H1 (cell line): ENCODE data around the gene TDRD1. TPM values are rescaled to one million over a fixed set of nuclear protein-coding genes. Genes with fewer than 3 reads are reported as not detected.
A peak's percentile ranks its signal among the peaks of the same experiment; 100 is the strongest.

Source experiments
- CTCF ChIA-PET: fragments of 300-600 bp; sonication (Branson Sonifier 250); formaldehyde crosslinking; loops from one replicate; lab custom pipeline; 2021; ENCODE audit not compliant: partially characterized antibody; lab: Charles Lee
- POLR2A ChIA-PET: fragments of 300-600 bp; sonication (Branson Sonifier 250); formaldehyde crosslinking; loops from one replicate; lab custom pipeline; 2021; ENCODE audit warnings: inconsistent platforms; ENCODE audit not compliant: partially characterized antibody; lab: Charles Lee
- DNase-seq, 2 experiments: peaks; one replicate each; pipeline versions ENCODE4 v3.0.0 to v3.0.0-alpha.2; 2010 to 2022; ENCODE audit warnings: low spot score in 2 of 2, low read depth in 1 of 2, mixed read lengths in 1 of 2
- FAIRE-seq: peaks from 2 replicates; lab custom pipeline; 2011; peaks lifted over from hg19 to GRCh38; lab: Jason Lieb, UNC
- H2AFZ ChIP-seq: 2 replicates; pipeline ENCODE4 v1.8.1; 2012; ENCODE audit warnings: low read length, inconsistent platforms
- H2AK5ac ChIP-seq: 2 replicates; pipeline ENCODE4 v1.6.1; 2013; ENCODE audit warnings: low read depth, low read length
- H2BK120ac ChIP-seq: replicated peaks from 2 replicates; pipeline ENCODE3; 2013; ENCODE audit warnings: low read depth, low read length, inconsistent platforms
- H2BK12ac ChIP-seq: 2 replicates; pipeline ENCODE4 v1.6.1; 2013; ENCODE audit warnings: low read depth, low read length
- H2BK15ac ChIP-seq: 2 replicates; pipeline ENCODE4 v1.6.1; 2013; ENCODE audit warnings: low read length
- H2BK20ac ChIP-seq: 2 replicates; pipeline ENCODE4 v1.6.1; 2013; ENCODE audit warnings: low read length
- H2BK5ac ChIP-seq: 2 replicates; pipeline ENCODE4 v1.6.1; 2013; ENCODE audit warnings: low read depth, low read length
- H3K14ac ChIP-seq: 2 replicates; pipeline ENCODE4 v1.6.1; 2013; ENCODE audit warnings: inconsistent platforms; ENCODE audit not compliant: insufficient read length
- H3K18ac ChIP-seq: 2 replicates; pipeline ENCODE4 v1.6.1; 2013; ENCODE audit warnings: low read length; ENCODE audit errors: extremely low read depth
- H3K23ac ChIP-seq: 2 replicates; pipeline ENCODE4 v1.6.1; 2013; ENCODE audit warnings: inconsistent platforms; ENCODE audit not compliant: insufficient read length
- H3K23me2 ChIP-seq: 2 replicates; pipeline ENCODE4 v1.6.1; 2013; ENCODE audit warnings: low read depth, low read length
- H3K27ac ChIP-seq: 2 replicates; pipeline ENCODE4 v1.6.1; 2011; ENCODE audit warnings: low read depth, low read length, inconsistent platforms
- H3K27me3 ChIP-seq, 4 experiments: replicated peaks in 1 of 4; 1 replicate in 1 of 4; 2 replicates in 3 of 4; pipeline versions ENCODE4 v1.6.1 to v1.8.1; 2011 to 2013; ENCODE audit warnings: low read length in 3 of 4, mild to moderate bottlenecking in 3 of 4, inconsistent platforms in 2 of 4, mixed read lengths in 2 of 4, moderate library complexity in 1 of 4; ENCODE audit not compliant: control insufficient read depth in 3 of 4, insufficient read depth in 3 of 4; ENCODE audit errors: extremely low read depth in 1 of 4
- H3K36me3 ChIP-seq, 4 experiments: 2 replicates each; pipeline versions ENCODE4 v1.6.1 to v1.8.1; 2011 to 2013; ENCODE audit warnings: mild to moderate bottlenecking in 4 of 4, low read length in 3 of 4, moderate library complexity in 2 of 4, control low read depth in 1 of 4, inconsistent platforms in 1 of 4; ENCODE audit not compliant: insufficient read depth in 4 of 4, control insufficient read depth in 2 of 4
- H3K4ac ChIP-seq: replicated peaks from 2 replicates; pipeline ENCODE3; 2013; ENCODE audit warnings: low read length, low read depth, mixed read lengths, inconsistent platforms; ENCODE audit not compliant: insufficient read length
- H3K4me1 ChIP-seq, 4 experiments: replicated peaks in 1 of 4; 1 replicate in 1 of 4; 2 replicates in 3 of 4; pipeline versions ENCODE4 v1.6.1 to v1.8.1; 2011 to 2013; ENCODE audit warnings: low read length in 3 of 4, inconsistent platforms in 2 of 4, mixed read lengths in 1 of 4; ENCODE audit not compliant: insufficient read depth in 4 of 4, control insufficient read depth in 3 of 4
- H3K4me2 ChIP-seq, 2 experiments: 2 replicates each; pipeline versions ENCODE4 v1.6.1 to v1.8.1; 2011 to 2013; ENCODE audit warnings: low read depth in 2 of 2, low read length in 2 of 2, control low read depth in 1 of 2, inconsistent platforms in 1 of 2, mild to moderate bottlenecking in 1 of 2; ENCODE audit not compliant: insufficient read depth in 1 of 2
- H3K4me3 ChIP-seq, 4 experiments: fragments of 200-600, 300-600 bp in 1 of 4; sonication (generic), shearing (Covaris generic), sonication (Bioruptor Twin) in 1 of 4; 2 replicates each; pipeline versions ENCODE4 v1.5.1 to v1.8.1; 2011 to 2016; ENCODE audit warnings: low read length in 4 of 4, low read depth in 3 of 4, control low read depth in 2 of 4, inconsistent platforms in 2 of 4, mild to moderate bottlenecking in 2 of 4, mixed read lengths in 1 of 4, moderate library complexity in 1 of 4; ENCODE audit not compliant: insufficient read depth in 2 of 4; ENCODE audit errors: extremely low read depth in 1 of 4
- H3K56ac ChIP-seq: replicated peaks from 2 replicates; pipeline ENCODE3; 2013; ENCODE audit warnings: low read depth, mild to moderate bottlenecking, mixed read lengths, low read length, inconsistent platforms; ENCODE audit not compliant: insufficient read length
- H3K79me1 ChIP-seq: 2 replicates; pipeline ENCODE4 v1.6.1; 2013; ENCODE audit warnings: low read depth, low read length, control low read depth
- H3K79me2 ChIP-seq, 2 experiments: 2 replicates each; pipeline versions ENCODE4 v1.6.1 to v1.8.1; 2012 to 2013; ENCODE audit warnings: low read length in 2 of 2, mild to moderate bottlenecking in 2 of 2, inconsistent platforms in 1 of 2; ENCODE audit not compliant: insufficient read depth in 2 of 2, control insufficient read depth in 1 of 2
- H3K9ac ChIP-seq, 4 experiments: replicated peaks in 1 of 4; 1 replicate in 1 of 4; 2 replicates in 3 of 4; pipeline versions ENCODE4 v1.6.1 to v1.8.1; 2011 to 2013; ENCODE audit warnings: low read depth in 3 of 4, low read length in 3 of 4, control low read depth in 2 of 4, mild to moderate bottlenecking in 2 of 4, moderate library complexity in 2 of 4, inconsistent platforms in 1 of 4; ENCODE audit errors: extremely low read depth in 1 of 4
- H3K9me3 ChIP-seq, 2 experiments: 2 replicates each; pipeline versions ENCODE4 v1.6.1 to v1.8.1; 2012 to 2013; ENCODE audit warnings: mild to moderate bottlenecking in 2 of 2, moderate library complexity in 2 of 2, control low read depth in 1 of 2, inconsistent platforms in 1 of 2, low read depth in 1 of 2, low read length in 1 of 2, mixed read lengths in 1 of 2; ENCODE audit not compliant: insufficient read depth in 2 of 2
- H4K20me1 ChIP-seq, 2 experiments: replicated peaks in 1 of 2; 2 replicates each; pipeline versions ENCODE3 to v1.8.1; 2011 to 2013; ENCODE audit warnings: inconsistent platforms in 2 of 2, low read length in 2 of 2, mild to moderate bottlenecking in 1 of 2; ENCODE audit not compliant: insufficient read depth in 2 of 2, control insufficient read depth in 1 of 2
- H4K5ac ChIP-seq: 2 replicates; pipeline ENCODE4 v1.6.1; 2013; ENCODE audit warnings: low read length, low read depth, mixed read lengths, inconsistent platforms; ENCODE audit not compliant: insufficient read length
- H4K8ac ChIP-seq: 2 replicates; pipeline ENCODE4 v1.8.0; 2013; ENCODE audit warnings: mild to moderate bottlenecking, moderate library complexity, low read length, inconsistent platforms; ENCODE audit not compliant: insufficient read depth; ENCODE audit errors: extremely low read depth
- H4K91ac ChIP-seq: replicated peaks from 2 replicates; pipeline ENCODE3; 2013; ENCODE audit warnings: low read length, mixed read lengths, inconsistent platforms; ENCODE audit not compliant: insufficient read length
- BCL11A ChIP-seq, 2 experiments: IDR thresholded peaks; one replicate each; pipeline ENCODE4 v1.6.1; 2011; ENCODE audit warnings: low read depth in 2 of 2, low read length in 2 of 2, mild to moderate bottlenecking in 2 of 2
- CTBP2 ChIP-seq: IDR thresholded peaks from 2 replicates; pipeline ENCODE4 v1.7.0; 2011; ENCODE audit warnings: borderline replicate concordance, mild to moderate bottlenecking, moderate library complexity, mixed read lengths, low read length; ENCODE audit not compliant: insufficient read depth, insufficient read length
- EGR1 ChIP-seq: IDR thresholded peaks from 2 replicates; pipeline ENCODE4 v1.6.1; 2011; ENCODE audit warnings: low read depth, low read length, borderline replicate concordance
- JUN ChIP-seq: IDR thresholded peaks from 2 replicates; pipeline ENCODE4 v1.6.1; 2011; ENCODE audit warnings: low read depth, mild to moderate bottlenecking, improper control_type of control experiment, low read length
- POLR2A ChIP-seq, 2 experiments: IDR thresholded peaks; 1 replicate in 1 of 2; 2 replicates in 1 of 2; pipeline ENCODE4 v1.6.1; 2011; ENCODE audit warnings: low read depth in 2 of 2, low read length in 2 of 2, mild to moderate bottlenecking in 2 of 2; ENCODE audit errors: control extremely low read depth in 1 of 2
- WGBS, 2 experiments: shearing (Covaris generic) in 1 of 2; methylation state at CpG; one replicate each; pipeline versions ENCODE4 v1.1.6 to v1.1.7; 2013 to 2015; ENCODE audit warnings: low lambda C conversion rate in 2 of 2, mixed read lengths in 2 of 2, inconsistent platforms in 1 of 2, low coverage in 1 of 2, missing lambda C conversion rate in 1 of 2; ENCODE audit not compliant: insufficient replicate concordance in 2 of 2, insufficient coverage in 1 of 2, insufficient read length in 1 of 2; ENCODE audit errors: extremely low coverage in 1 of 2, missing lambda C conversion rate in 1 of 2; 5-methylcytosine and 5-hydroxymethylcytosine counted together
- polyA plus RNA-seq, 7 experiments: library from polyadenylated mRNA; depleted of rRNA in 3 of 7; stranded (reverse) in 5 of 7; unstranded in 2 of 7; fragments of >200 nt in 5 of 7; fragments of 200-250 nt in 2 of 7; gene quantifications; 1 replicate in 5 of 7; 2 replicates in 1 of 7; 4 replicates in 1 of 7; pipeline versions ENCODE4 v1.2.1 to v1.2.3, GENCODE V29; 2011 to 2013; ENCODE audit warnings: missing spikeins in 2 of 7, mixed read lengths in 2 of 7
- total RNA-seq: library from RNA; stranded (reverse); fragmentation: NEBNext Ultra II Directional; extraction: Animal tissue kit (Norgen Biotek cat#: 25700); gene quantifications from 2 replicates; pipeline ENCODE4 v1.2.1, GENCODE V29; 2021

The TDRD1 gene
- total and polyA plus RNA-seq, 2 of the 8 experiments (the other 6 are each of a cell fraction or from before 2014, with no cell fraction given): 0.02 to 0.71 TPM

DNA sequence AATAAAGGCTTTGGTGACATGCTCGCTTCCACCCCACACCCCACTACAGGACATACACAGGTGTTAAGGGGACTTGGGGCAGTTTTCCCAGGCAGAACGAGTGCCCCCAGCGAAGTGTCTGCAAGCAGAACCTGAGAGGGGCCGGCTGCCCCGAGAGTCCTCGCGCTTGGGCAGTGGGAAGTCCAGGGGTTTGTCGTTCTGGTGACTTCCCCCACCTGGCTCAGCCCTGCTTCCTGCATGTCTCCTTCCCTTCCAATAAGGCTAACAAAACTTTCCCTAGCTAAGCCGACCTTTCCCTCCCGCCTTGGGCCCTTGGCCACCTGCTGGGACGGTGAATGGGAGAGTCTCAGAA lies 60.8 kb downstream of the TDRD1 start:
- TF ChIP-seq BCL11A (IDR thresholded peaks at IDR 0.05; ENCODE audit: low read depth in 2 of 2, low read length in 2 of 2) (no peak), CTBP2 (no peak), EGR1 (no peak), POLR2A (IDR thresholded peaks at IDR 0.05; ENCODE audit: control extremely low read depth in 1 of 2, low read depth in 2 of 2, low read length in 2 of 2) (no peak), JUN (no peak)
- H3K18ac ChIP-seq: peak overlapping the region; percentile 2; the same call in 1 of the 2 replicates
- no peaks in the 10 kb centered on the region for H4K20me1 ChIP-seq
- no peaks in the 10 kb centered on the region; a peak in 3 of 7 replicates for H3K4me1 ChIP-seq
- H3K4ac ChIP-seq: no peak overlapping the region
- 0 out of 2 replicates have a peak overlapping the region, but pooled peaks have one; percentile 81 for H2BK15ac ChIP-seq
- no peaks in the 10 kb centered on the region for H3K79me2 ChIP-seq
- H2AK5ac ChIP-seq: no peak overlapping the region
- DNase-seq (peak in 1 of 2 experiments; percentile 70), FAIRE-seq (no peak)
- peak overlapping the region; percentile 44 to 72 (median 62) for H3K4me3 ChIP-seq
- H3K14ac ChIP-seq: no peak overlapping the region
- 23% methylated on average over 11 of the region's 11 CpGs; no CpG with 5 or more reads in 1 of the 2 experiments for WGBS, 2 experiments
- no peak overlapping the region for H2AFZ ChIP-seq
- H3K56ac ChIP-seq: no peak overlapping the region
- H2BK120ac ChIP-seq: no peak overlapping the region
- H3K9me3 ChIP-seq: no peaks in the 10 kb centered on the region
- ChIA-PET POLR2A (interaction anchor here (0.7 to 1.3 kb wide), 4 partner anchors 10 to 279 kb away, joined by 3 to 5 read pairs (median 4); no protein-coding TSS in a partner anchor), CTCF (interaction anchor here (0.6 to 2.4 kb wide), 8 partner anchors 14 to 309 kb away, joined by 3 to 8 read pairs (median 4); no protein-coding TSS in a partner anchor)
- H2BK5ac ChIP-seq: no peak overlapping the region
- H2BK20ac ChIP-seq: no peak overlapping the region
- no peaks in the 10 kb centered on the region for H3K79me1 ChIP-seq
- peak overlapping the region in 2 of 4 experiments; percentile 20 to 29; a peak in 1 of 7 replicates for H3K9ac ChIP-seq
- peaks cover 3% of the 10 kb centered on the region; the same call in 1 of the 2 replicates for H3K23me2 ChIP-seq
- no peak overlapping the region for H2BK12ac ChIP-seq
- H4K5ac ChIP-seq: no peak overlapping the region
- H4K91ac ChIP-seq: peak overlapping the region; percentile 8
- H3K27ac ChIP-seq: no peak overlapping the region
- H3K4me2 ChIP-seq: peak overlapping the region; percentile 53 to 86
- H3K36me3 ChIP-seq: no peaks in the 10 kb centered on the region
- H3K27me3 ChIP-seq: peaks cover 0 to 25% (median 18%) of the 10 kb centered on the region in 4 experiments; a peak in 6 of 7 replicates
- H4K8ac ChIP-seq: peak overlapping the region; percentile 94; the same call in 1 of the 2 replicates
- no peak overlapping the region for H3K23ac ChIP-seq
